ENCODE data around the gene CCDC85B. TPM values are rescaled to one million over a fixed set of nuclear protein-coding genes. Genes with fewer than 3 reads are reported as not detected.
A peak's percentile ranks its signal among the peaks of the same experiment; 100 is the strongest.

CCDC85B gene
- polyA plus RNA-seq, 1 experiment: 33.4 TPM

DNA sequence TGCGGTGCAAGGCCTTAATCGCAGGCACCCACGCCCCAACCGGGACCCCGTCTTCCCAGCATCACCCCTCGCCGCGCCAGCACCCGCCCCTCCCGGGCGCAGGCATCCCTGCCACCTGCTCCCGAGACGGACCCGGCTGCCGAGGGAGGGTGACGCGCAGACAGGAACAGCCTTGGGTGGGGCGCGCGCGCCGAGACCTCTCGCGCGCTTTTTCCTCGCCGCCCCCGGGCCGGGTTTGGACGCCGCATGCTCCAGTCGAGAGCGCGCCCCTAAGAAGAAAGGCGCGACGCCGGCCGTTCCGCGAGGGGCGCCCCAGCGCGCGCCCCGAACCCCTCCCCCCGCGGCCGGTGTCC lies 33.0 kb upstream of the CCDC85B start:
- no peaks in the 10 kb centered on the region for H3K27me3 ChIP-seq (ENCODE audit: control insufficient read depth, insufficient read depth, low read length)
- peak overlapping the region; percentile 91 for H3K4me3 ChIP-seq (ENCODE audit: low read depth, low read length)
- no peak for DNase-seq (ENCODE audit: low read depth)
- TF ChIP-seq, protein P1, sequence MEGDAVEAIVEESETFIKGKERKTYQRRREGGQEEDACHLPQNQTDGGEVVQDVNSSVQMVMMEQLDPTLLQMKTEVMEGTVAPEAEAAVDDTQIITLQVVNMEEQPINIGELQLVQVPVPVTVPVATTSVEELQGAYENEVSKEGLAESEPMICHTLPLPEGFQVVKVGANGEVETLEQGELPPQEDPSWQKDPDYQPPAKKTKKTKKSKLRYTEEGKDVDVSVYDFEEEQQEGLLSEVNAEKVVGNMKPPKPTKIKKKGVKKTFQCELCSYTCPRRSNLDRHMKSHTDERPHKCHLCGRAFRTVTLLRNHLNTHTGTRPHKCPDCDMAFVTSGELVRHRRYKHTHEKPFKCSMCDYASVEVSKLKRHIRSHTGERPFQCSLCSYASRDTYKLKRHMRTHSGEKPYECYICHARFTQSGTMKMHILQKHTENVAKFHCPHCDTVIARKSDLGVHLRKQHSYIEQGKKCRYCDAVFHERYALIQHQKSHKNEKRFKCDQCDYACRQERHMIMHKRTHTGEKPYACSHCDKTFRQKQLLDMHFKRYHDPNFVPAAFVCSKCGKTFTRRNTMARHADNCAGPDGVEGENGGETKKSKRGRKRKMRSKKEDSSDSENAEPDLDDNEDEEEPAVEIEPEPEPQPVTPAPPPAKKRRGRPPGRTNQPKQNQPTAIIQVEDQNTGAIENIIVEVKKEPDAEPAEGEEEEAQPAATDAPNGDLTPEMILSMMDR (IDR thresholded peaks at IDR 0.05; ENCODE audit: insufficient read depth, low read depth, low read length): no peak
- H3K36me3 ChIP-seq (ENCODE audit: control insufficient read depth, insufficient read depth, low read length): peaks cover 35% of the 10 kb centered on the region
- ChIA-PET POLR2A (interaction anchor here (0.6 to 1.0 kb wide), 2 partner anchors 14 to 44 kb away, joined by 3 to 6 read pairs; no protein-coding TSS in a partner anchor), CTCF (interaction anchor here (0.8 to 1.6 kb wide), 4 partner anchors 15 to 131 kb away, joined by 3 to 5 read pairs (median 4); partner anchors contain the start of gene EFEMP2)

- H3K4me3 ChIP-seq (ENCODE audit: low read depth, low read length): peak within 1 kb of the TSS; percentile 91
- ChIA-PET POLR2A (interaction anchor here (0.5 to 1.0 kb wide), 8 partner anchors 11 to 439 kb away, joined by 3 to 11 read pairs (median 4); partner anchors contain the start of genes CCDC85B and LTBP3), CTCF (interaction anchor here (1.0 to 4.5 kb wide), 4 partner anchors 14 to 130 kb away, joined by 3 to 44 read pairs (median 4); partner anchors contain the start of genes CCDC85B, EFEMP2 and FIBP)
- TF ChIP-seq, protein P1 (IDR thresholded peaks at IDR 0.05; ENCODE audit: insufficient read depth, low read depth, low read length): no peak
- no peaks in the 10 kb centered on the region for H3K27me3 ChIP-seq (ENCODE audit: control insufficient read depth, insufficient read depth, low read length)
- H3K36me3 ChIP-seq (ENCODE audit: control insufficient read depth, insufficient read depth, low read length): peaks cover 33% of the 10 kb centered on the region
- peak; percentile 81 for DNase-seq (ENCODE audit: low read depth)
These were observed 32.4 kb upstream of the CCDC85B start, which contains the start of gene CFL1 for GRCh38 chr11:65857853-65858680. Gene CFL1 (minus strand): TSS chr11:65858180. CDS start chr11:65858099, 81 bp downstream.

DNA sequence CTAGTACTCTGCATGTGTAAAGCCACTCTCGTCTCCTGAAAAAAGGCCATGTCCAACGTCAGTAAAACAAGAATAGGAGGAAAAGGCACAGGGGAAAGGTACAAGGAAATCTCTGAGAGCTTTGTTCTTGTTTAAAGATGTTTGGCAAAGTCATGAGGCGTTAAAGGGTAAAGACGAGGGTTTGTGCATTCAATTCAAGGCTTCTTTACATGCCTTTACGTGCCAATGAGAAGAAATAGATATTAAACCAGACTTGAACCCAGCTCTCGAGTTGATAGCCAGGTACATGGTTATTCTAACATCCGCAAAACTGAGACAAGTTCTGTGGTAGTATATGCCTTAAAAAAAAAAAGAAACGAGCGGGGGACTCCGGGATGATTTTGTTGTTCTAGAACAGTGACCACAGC lies 31.8 kb upstream of the CCDC85B start:
- ChIA-PET POLR2A (interaction anchor here (0.5 to 1.0 kb wide), 6 partner anchors 13 to 440 kb away, joined by 3 to 11 read pairs (median 4); partner anchors contain the start of genes CCDC85B and LTBP3), CTCF (interaction anchor here (1.0 to 4.5 kb wide), 6 partner anchors 13 to 130 kb away, joined by 3 to 70 read pairs (median 6); partner anchors contain the start of genes CCDC85B, EFEMP2 and FIBP)
- DNase-seq (ENCODE audit: low read depth): no peak
- Histone ChIP-seq H3K4me3 (ENCODE audit: low read depth, low read length) (peak overlapping the region; percentile 54), H3K36me3 (ENCODE audit: control insufficient read depth, insufficient read depth, low read length) (peaks cover 34% of the 10 kb centered on the region), H3K27me3 (ENCODE audit: control insufficient read depth, insufficient read depth, low read length) (no peaks in the 10 kb centered on the region)
- TF ChIP-seq, protein P1 (IDR thresholded peaks at IDR 0.05; ENCODE audit: insufficient read depth, low read depth, low read length): no peak

- TF ChIP-seq, protein P1 (IDR thresholded peaks at IDR 0.05; ENCODE audit: insufficient read depth, low read depth, low read length): peak; percentile 17; the same call in 1 of the 2 replicates
- POLR2A ChIA-PET: interaction anchor here (0.5 to 1.2 kb wide), 7 partner anchors 12 to 585 kb away, joined by 3 to 16 read pairs (median 5); partner anchors contain the start of genes BANF1 and FIBP
- peaks cover 35% of the 10 kb centered on the region for H3K36me3 ChIP-seq (ENCODE audit: control insufficient read depth, insufficient read depth, low read length)
These were observed 31.2 kb upstream of the CCDC85B start for GRCh38 chr11:65859095-65859811.

More at GRCh38 chr11:65859095-65859811, 31.2 kb upstream of the CCDC85B start:
- DNase-seq (ENCODE audit: low read depth): peak; percentile 87
- CTCF ChIA-PET: interaction anchor here (0.8 to 4.5 kb wide), 22 partner anchors 9 to 261 kb away, joined by 3 to 70 read pairs (median 5); partner anchors contain the start of genes CCDC85B, EFEMP2, FIBP and KAT5
- Histone ChIP-seq H3K27me3 (ENCODE audit: control insufficient read depth, insufficient read depth, low read length) (no peaks in the 10 kb centered on the region), H3K4me3 (ENCODE audit: low read depth, low read length) (peak overlapping the region; percentile 93)
